ENCODE results near the gene GSK3A.

DNA sequence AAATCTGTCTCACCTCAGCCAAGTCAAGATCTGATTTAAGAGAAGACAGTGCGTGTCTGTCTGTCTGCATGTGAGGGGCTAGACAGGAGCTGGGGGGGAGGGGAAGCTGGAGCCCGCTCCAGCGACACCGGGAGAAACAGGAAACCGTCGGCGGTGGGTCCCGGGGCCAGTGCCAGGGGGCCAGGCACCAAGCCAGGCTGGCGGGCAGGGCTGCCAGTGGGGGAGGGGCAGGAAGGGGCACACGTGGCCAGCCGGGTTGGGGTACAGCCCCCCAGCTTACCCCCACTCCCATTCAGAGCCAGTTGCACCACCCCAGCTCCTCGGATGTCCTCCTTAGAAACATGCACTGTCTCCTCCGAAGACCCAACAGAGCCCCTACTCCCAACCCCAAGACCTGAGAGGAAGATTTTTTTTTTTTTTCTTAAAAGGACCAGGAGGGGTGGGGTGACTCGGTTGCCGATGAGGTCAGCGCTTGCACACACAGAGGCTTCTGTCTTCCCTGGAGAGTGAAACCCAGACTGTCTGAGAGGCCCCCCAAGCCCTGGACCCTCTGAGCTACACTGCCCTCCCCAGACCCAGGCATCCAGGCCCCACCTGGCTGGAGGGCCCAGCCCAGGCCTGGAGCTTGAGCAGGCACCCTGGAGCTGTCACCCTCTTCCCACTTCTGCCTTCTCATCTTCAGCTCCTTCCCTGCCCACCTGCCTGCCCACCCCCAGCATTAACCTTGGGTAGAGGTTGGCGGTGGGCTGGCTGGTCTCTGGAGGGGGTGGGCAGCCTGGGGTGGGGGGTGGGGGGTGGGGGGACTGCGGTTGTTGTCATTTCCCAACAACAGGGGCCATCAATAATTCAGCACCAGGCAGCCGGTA is 8.5 kb upstream of the GSK3A start:
- TF ChIP-seq CTCF (IDR thresholded peaks at IDR 0.05): no peak
- TF ChIP-seq EZH2 (IDR thresholded peaks at IDR 0.05; ENCODE audit: borderline replicate concordance, insufficient read depth, low read depth, low read length, poor library complexity, severe bottlenecking): no peak
